K562 (cell line): ENCODE data around the gene TBCC.

Source experiments
- E2F1 ChIP-seq: sonication (generic); formaldehyde crosslinking; IDR thresholded peaks from 2 replicates; pipeline ENCODE4 v1.8.1; 2023; ENCODE audit warnings: mild to moderate bottlenecking, missing genetic modification reagents, moderate library complexity
- EP300 ChIP-seq: IDR thresholded peaks from 2 replicates; pipeline ENCODE4 v1.6.1; 2012; ENCODE audit warnings: low read length, improper control_type of control experiment
- ZNF224 ChIP-seq: sonication (generic); formaldehyde crosslinking; IDR thresholded peaks from 2 replicates; pipeline ENCODE4 v1.8.0; 2022; ENCODE audit warnings: mild to moderate bottlenecking, missing genetic modification reagents

DNA sequence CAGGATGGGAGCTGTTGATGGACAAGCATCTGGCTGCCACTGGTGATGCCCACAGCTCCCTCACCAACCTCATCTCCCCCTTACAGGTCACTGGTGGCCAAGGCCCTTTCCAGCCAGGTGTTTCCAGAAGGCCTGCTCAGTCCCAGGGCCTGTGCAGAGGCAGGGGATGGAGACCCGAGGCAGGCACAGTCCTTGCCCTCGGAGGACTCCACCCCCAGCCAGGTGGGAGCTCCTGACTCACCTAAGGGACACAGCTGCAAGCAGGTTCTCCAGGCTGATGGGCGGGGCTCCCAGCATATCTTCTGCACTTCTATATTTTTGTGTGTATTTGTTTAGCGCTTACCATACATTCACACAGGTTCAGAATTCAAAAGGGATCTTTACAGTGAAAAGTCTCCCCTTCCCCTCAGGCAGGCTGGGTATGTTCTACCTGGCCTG lies 40.9 kb downstream of the TBCC start:
- TF ChIP-seq E2F1 (CRISPR knock-in tag) (no peak), ZNF224 (CRISPR knock-in tag) (no peak), EP300 (no peak)
